ENCODE data around the gene C3orf49.
A peak's percentile ranks its signal among the peaks of the same experiment; 100 is the strongest.

C3orf49 gene

DNA sequence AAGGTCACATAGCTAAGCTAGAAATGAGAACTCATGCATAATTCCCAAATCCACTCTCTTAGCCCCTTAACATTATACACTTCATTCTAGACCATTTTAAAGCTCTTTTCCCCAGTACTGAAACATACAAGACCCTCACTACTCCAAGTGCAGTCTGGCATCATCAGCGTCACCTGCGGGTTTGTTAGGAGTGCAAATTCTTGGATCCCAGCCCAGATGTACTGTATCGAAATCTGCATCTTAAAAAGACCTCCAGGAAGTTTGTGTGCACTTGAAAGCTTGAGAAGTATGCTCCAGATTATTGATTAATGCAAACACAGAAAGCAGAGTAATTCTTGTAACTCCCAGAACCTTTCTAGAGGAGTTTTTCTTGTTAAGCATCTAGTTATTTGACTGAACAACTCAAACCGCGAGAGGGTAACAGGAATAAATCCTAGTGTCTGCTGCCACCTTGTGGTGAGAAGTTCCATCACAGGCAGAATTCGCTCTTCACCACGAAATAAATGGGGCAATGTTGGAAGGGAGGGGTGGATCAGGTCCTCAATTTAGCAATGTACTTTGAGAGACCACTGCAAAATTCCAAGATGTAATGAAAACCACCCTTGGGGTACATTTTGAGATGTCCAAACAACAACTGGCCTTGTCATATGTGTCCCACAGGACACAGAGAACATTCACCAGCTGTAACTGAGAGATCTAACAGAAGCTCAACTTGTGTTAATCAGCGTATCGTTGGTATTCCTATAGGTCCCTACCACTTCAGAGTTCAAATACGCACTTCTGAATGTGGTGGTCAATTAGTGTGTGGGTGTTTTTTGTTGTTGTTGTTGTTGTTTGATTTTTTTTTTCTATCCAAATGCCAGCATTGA lies 583 bp upstream of the C3orf49 start:
- TF ChIP-seq, protein P1, sequence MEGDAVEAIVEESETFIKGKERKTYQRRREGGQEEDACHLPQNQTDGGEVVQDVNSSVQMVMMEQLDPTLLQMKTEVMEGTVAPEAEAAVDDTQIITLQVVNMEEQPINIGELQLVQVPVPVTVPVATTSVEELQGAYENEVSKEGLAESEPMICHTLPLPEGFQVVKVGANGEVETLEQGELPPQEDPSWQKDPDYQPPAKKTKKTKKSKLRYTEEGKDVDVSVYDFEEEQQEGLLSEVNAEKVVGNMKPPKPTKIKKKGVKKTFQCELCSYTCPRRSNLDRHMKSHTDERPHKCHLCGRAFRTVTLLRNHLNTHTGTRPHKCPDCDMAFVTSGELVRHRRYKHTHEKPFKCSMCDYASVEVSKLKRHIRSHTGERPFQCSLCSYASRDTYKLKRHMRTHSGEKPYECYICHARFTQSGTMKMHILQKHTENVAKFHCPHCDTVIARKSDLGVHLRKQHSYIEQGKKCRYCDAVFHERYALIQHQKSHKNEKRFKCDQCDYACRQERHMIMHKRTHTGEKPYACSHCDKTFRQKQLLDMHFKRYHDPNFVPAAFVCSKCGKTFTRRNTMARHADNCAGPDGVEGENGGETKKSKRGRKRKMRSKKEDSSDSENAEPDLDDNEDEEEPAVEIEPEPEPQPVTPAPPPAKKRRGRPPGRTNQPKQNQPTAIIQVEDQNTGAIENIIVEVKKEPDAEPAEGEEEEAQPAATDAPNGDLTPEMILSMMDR (IDR thresholded peaks at IDR 0.05; ENCODE audit: low read depth, low read length), result peak; percentile 61
- no peak overlapping the region for H3K4me3 ChIP-seq (ENCODE audit: low read depth, low read length)

DNA sequence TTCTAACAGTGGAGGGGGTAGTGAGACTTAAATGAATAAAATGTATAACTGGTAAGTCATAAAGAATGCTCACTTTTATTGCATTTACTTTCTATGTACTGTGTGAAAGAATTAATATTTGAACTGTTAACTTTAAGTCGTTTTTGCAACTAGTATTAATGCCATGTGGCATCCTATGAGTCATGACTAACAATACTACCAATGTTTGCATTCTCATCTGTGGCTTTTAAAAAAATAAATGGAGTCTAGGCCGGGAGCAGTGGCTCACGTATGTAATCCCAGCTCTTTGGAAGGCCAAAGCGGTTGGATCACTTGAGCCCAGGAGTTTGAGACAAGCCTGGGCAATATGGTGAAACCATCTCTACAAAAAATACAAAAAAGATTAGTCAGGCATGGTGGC lies 5.2 kb downstream of the C3orf49 start:
- no peak overlapping the region for H3K4me3 ChIP-seq (ENCODE audit: low read depth, low read length)
- TF ChIP-seq, protein P1 (IDR thresholded peaks at IDR 0.05; ENCODE audit: low read depth, low read length), result no peak

DNA sequence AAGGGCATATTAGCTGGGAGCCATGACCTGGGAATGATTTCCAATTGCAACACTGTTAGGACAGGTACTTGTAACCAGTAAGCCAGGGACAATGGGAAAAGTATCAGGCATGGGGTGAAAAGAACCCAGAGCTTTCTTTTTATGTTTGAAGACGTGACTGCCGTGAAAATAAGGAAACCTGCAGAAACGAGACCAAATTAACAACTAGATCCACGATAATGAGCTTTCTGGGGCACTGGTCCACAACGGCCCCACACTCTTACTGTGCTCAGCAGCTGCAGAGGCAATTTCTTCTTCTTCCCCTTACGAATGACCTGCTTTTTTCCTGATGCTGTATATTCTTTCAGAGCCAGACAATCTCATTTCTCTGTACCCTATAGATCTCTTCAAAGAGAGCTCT lies 11.4 kb downstream of the C3orf49 start:
- TF ChIP-seq, protein P1 (IDR thresholded peaks at IDR 0.05; ENCODE audit: low read depth, low read length), result no peak
- H3K4me3 ChIP-seq (ENCODE audit: low read depth, low read length), result no peak overlapping the region

DNA sequence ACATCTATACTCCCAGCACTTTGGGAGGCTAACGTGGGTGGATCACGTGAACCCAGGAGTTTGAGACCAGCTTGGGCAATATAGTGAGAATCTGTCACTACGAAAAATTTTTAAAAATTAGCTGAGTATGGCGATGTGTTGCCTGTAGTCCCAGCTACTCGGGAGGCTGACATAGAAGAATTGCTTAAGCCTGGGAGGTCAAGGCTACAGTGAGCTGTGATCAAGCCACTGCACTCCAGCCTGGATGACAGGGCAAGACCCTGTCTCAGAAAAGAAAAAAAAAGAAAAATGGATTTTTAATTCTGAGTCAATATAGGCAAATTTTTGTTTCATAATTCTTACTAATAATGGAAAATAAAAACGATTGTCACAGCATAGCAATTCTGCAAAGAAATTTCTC lies 13.3 kb downstream of the C3orf49 start:
- no peak overlapping the region for H3K4me3 ChIP-seq (ENCODE audit: low read depth, low read length)
- TF ChIP-seq, protein P1 (IDR thresholded peaks at IDR 0.05; ENCODE audit: low read depth, low read length), result no peak

DNA sequence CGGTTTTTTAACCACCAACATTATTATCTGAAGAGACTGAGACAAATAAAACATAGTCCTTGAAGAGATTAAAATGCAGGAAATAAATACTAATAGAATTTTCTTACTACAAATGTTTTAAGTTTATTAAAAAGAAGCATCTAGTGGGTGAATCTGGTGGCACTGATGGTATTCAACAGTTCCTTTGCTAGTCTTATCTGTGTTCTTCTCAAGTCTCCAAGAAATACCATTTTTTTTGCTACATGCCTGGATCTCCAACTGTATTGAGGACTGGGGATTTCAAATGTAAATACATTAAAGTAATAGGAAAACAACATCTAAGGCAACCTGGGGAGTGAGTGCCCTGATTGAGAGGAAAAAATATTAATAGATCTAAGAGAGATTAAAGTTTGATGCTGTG lies 22.6 kb downstream of the C3orf49 start:
- no peak overlapping the region for H3K4me3 ChIP-seq (ENCODE audit: low read depth, low read length)
- TF ChIP-seq, protein P1 (IDR thresholded peaks at IDR 0.05; ENCODE audit: low read depth, low read length), result no peak

DNA sequence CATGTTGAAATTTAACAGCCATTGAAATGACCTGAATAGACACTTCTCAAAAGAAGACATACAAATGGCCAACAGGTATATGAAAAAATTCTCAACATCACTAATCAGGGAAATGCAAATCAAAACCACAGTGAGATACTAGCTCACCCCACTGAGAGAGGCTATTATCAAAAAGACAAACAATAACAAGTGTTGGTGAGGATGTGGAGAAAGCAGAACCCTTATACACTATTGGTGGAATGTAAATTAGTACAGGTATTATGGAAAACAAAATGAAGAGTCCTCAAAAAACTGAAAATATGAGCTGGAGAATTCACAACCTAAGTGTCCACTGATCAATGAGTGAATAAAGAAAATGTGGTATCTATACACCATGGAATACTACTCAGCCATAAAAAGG lies 23.0 kb downstream of the C3orf49 start:
- TF ChIP-seq, protein P1 (IDR thresholded peaks at IDR 0.05; ENCODE audit: low read depth, low read length), result no peak
- no peak overlapping the region for H3K4me3 ChIP-seq (ENCODE audit: low read depth, low read length)

DNA sequence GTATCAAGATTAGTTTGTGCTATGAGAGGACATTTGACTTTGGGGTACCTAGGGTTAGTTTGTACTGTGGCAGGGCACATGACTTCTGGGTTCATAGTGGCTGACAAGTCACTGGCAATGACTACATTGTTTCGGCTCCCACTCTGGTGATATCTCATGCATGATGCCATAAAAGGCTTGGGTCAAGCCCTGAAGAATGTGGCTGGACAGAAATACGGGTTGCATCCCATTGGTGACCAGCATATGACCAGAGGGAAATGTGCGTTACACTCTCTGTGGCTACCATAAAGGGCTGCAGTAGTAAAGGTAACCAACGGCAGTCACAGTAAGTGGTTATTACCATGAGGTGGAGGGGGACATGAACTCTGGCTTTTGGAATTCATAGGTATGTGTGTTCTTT lies 26.1 kb downstream of the C3orf49 start:
- TF ChIP-seq, protein P1 (IDR thresholded peaks at IDR 0.05; ENCODE audit: low read depth, low read length), result no peak
- H3K4me3 ChIP-seq (ENCODE audit: low read depth, low read length), result no peak overlapping the region
